Sigmoid colon (tissue), 7 donors: Measurements from ENCODE around the gene ADAMTS14. TPM values are rescaled to one million over a fixed set of nuclear protein-coding genes. Genes with fewer than 3 reads are reported as not detected.

ENCODE experiments used
- DNase-seq: peaks from one replicate; pipeline ENCODE4 v3.0.0-alpha.2; 2019
- H3K27ac ChIP-seq, 4 donors: fragments of 200-600 bp; sonication (generic); one replicate each; pipeline ENCODE4 v1.5.1; 2016 to 2019; ENCODE audit warnings: mild to moderate bottlenecking in 1 of 4
- H3K27me3 ChIP-seq, 3 donors: fragments of 200-600 bp; sonication (generic); one replicate each; pipeline ENCODE4 v1.5.1; 2019; ENCODE audit warnings: mild to moderate bottlenecking in 1 of 3
- H3K36me3 ChIP-seq, 4 donors: fragments of 200-600 bp; sonication (generic); one replicate each; pipeline ENCODE4 v1.5.1; 2016 to 2019
- H3K4me1 ChIP-seq, 4 donors: fragments of 200-600 bp; sonication (generic); one replicate each; pipeline ENCODE4 v1.5.1; 2017 to 2019
- H3K4me3 ChIP-seq, 4 donors: fragments of 200-600 bp; sonication (generic); one replicate each; pipeline ENCODE4 v1.5.1; 2017 to 2019; ENCODE audit warnings: mild to moderate bottlenecking in 2 of 4, moderate library complexity in 1 of 4
- H3K9me3 ChIP-seq, 4 donors: fragments of 200-600 bp in 3 of 4; sonication (generic) in 3 of 4; one replicate each; pipeline versions ENCODE4 v1.5.1 to v1.6.1; 2013 to 2019
- EP300 ChIP-seq, 4 donors: sonication (generic); formaldehyde crosslinking; IDR thresholded peaks; one replicate each; pipeline ENCODE4 v1.6.1; 2017; ENCODE audit warnings: antibody characterized with exemption in 4 of 4
- POLR2A ChIP-seq, 2 donors: fragments of 450-650 bp; IDR thresholded peaks; one replicate each; pipeline ENCODE4 v1.6.1; 2016; ENCODE audit warnings: antibody characterized with exemption in 2 of 2, mild to moderate bottlenecking in 2 of 2, moderate library complexity in 2 of 2
- POLR2AphosphoS5 ChIP-seq, 4 donors: sonication (generic); formaldehyde crosslinking; IDR thresholded peaks; one replicate each; pipeline ENCODE4 v1.6.1; 2017; ENCODE audit warnings: antibody characterized with exemption in 4 of 4
- WGBS, 2 donors: extraction: QIAGEN DNeasy Blood & Tissue Kit; methylation state at CpG; one replicate each; pipeline ENCODE4 v1.1.7; 2013; 5-methylcytosine and 5-hydroxymethylcytosine counted together
- intact Hi-C: fragments of 100-400 bp; cut with DNase I; formaldehyde crosslinking; loops from one replicate; pipeline ENCODE4 v1.15.1; 2023
- polyA plus RNA-seq, 3 donors: library from polyadenylated mRNA; stranded (reverse); fragments of 200-250 nt; gene quantifications; one replicate each; pipeline ENCODE4 v1.2.3, GENCODE V29; 2013
- total RNA-seq, 4 donors: library from RNA; depleted of rRNA; stranded (reverse); fragments of >200 nt; gene quantifications; one replicate each; pipeline ENCODE4 v1.1.0, GENCODE V29; 2016
- TF ChIP-seq, protein P1 (sequence below), 4 experiments: fragments of 450-650 bp in 3 of 4; fragments of 200-600 bp in 1 of 4; IDR thresholded peaks; one replicate each; pipeline ENCODE4 v1.5.1; 2016 to 2019; ENCODE audit warnings: antibody characterized with exemption in 4 of 4, mild to moderate bottlenecking in 3 of 4, moderate library complexity in 2 of 4
- donor health status: healthy with polysubstance abuse.
- donor health status: Bipolar disorder and iron deficiency.
- donor health status: healthy.

Gene ADAMTS14
- total and polyA plus RNA-seq, 7 donors: under 0.01 to 1.1 (median 0.50) TPM; not detected in 1

DNA sequence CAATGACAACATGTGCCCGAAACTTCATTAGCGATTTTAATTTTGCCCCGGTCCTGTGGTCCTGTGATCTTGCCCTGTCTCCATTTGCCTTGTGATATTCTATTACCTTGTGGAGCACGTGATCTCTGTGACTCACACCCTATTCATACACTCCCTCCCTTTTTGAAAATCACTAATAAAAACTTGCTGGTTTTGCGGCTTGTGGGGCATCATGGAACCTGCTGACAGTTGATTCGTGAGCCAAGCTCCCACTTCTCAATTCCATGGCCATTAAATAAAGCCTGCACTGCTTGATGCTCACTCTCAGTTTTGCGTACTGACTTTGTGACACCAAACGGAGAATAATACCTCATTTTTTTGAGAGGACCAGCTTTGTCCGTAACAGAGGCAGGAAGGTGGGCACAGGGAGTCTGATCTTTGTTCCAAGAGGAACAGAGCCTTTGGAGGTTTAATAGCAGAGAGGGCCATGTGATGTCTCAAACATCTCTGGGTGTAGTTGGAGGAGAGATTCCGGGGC, 3.8 kb upstream of the ADAMTS14 start:
- TF ChIP-seq POLR2AphosphoS5 (IDR thresholded peaks at IDR 0.05): no peak
- no peak for TF ChIP-seq EP300 (IDR thresholded peaks at IDR 0.05)
- no peak for TF ChIP-seq POLR2A (IDR thresholded peaks at IDR 0.05)
- TF ChIP-seq, protein P1, sequence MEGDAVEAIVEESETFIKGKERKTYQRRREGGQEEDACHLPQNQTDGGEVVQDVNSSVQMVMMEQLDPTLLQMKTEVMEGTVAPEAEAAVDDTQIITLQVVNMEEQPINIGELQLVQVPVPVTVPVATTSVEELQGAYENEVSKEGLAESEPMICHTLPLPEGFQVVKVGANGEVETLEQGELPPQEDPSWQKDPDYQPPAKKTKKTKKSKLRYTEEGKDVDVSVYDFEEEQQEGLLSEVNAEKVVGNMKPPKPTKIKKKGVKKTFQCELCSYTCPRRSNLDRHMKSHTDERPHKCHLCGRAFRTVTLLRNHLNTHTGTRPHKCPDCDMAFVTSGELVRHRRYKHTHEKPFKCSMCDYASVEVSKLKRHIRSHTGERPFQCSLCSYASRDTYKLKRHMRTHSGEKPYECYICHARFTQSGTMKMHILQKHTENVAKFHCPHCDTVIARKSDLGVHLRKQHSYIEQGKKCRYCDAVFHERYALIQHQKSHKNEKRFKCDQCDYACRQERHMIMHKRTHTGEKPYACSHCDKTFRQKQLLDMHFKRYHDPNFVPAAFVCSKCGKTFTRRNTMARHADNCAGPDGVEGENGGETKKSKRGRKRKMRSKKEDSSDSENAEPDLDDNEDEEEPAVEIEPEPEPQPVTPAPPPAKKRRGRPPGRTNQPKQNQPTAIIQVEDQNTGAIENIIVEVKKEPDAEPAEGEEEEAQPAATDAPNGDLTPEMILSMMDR (IDR thresholded peaks at IDR 0.05): no peak
- Histone ChIP-seq H3K4me1 (peaks cover 0 to 28% (median 21%) of the 10 kb centered on the region in 4 donors), H3K27ac (no peak overlapping the region), H3K36me3 (no peaks in the 10 kb centered on the region), H3K4me3 (no peak overlapping the region), H3K9me3 (no peaks in the 10 kb centered on the region), H3K27me3 (peaks cover 0 to 18% (median 0%) of the 10 kb centered on the region in 3 donors)
- intact Hi-C loops: loop anchor here (2.0 kb wide), 1 partner anchor 60 kb away; no protein-coding TSS in a partner anchor
- no peak for DNase-seq
- 86 to 93% methylated on average over 10 of the region's 10 CpGs for WGBS, 2 donors

DNA sequence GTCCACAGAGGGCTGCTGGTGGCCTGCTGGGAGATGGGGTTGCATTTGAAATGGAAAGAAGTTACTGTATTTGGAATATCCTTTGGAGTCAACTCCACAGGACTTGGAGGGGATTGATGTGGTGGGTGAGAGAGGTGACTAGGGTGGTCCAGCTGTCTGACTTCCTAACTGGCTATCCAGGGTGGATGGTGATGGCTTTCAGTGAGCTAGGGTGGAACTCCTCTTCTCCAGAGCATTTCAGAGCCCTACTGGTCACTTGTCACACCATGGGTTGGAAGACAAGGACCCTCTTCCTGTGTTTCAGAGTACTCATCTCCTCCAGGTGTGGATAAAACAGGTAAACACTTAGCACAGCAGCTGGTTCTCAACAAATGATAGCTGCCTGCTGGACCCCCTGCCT, 3.3 kb upstream of the ADAMTS14 start:
- Histone ChIP-seq H3K4me1 (peaks cover 0 to 31% (median 26%) of the 10 kb centered on the region in 4 donors), H3K4me3 (no peak overlapping the region), H3K27ac (no peak overlapping the region), H3K36me3 (no peaks in the 10 kb centered on the region), H3K9me3 (no peaks in the 10 kb centered on the region), H3K27me3 (peaks cover 0 to 20% (median 0%) of the 10 kb centered on the region in 3 donors)
- intact Hi-C loops: loop anchor here (2.0 kb wide), 1 partner anchor 60 kb away; no protein-coding TSS in a partner anchor
- TF ChIP-seq POLR2A (IDR thresholded peaks at IDR 0.05) (no peak), POLR2AphosphoS5 (IDR thresholded peaks at IDR 0.05) (no peak), EP300 (IDR thresholded peaks at IDR 0.05) (no peak)
- TF ChIP-seq, protein P1 (IDR thresholded peaks at IDR 0.05): no peak
- no peak for DNase-seq

DNA sequence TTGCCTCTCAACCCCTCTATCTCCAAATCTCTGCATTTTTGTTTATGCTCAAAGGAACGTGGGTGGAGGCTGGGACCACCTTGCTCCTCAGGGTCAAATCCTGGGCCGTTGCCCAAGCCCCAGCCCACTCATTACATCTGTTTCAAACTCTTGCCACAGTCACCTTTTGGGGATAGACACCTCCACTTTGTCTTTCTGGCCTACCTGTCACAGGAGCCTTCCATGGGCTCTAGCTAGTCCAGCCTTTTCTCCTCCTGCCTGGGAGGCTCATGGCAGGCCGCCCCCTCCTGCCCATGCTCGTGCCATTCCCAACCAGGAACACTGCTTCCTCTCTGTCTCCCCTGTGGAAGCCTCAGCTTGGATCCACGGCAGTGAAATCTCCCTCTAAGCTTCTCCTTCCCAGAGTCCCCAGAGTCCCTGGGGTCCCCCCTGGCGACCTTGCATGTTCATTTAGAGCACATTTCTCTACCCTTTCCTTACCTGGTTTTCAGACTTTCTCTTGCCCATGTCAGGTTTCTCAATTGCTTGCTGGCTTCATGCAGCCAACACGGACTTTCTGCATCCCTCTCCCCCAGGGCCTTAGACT, 2.5 kb upstream of the ADAMTS14 start:
- no peak overlapping the region for H3K27ac ChIP-seq
- H3K9me3 ChIP-seq: no peaks in the 10 kb centered on the region
- TF ChIP-seq, protein P1 (IDR thresholded peaks at IDR 0.05): no peak
- no peak for TF ChIP-seq POLR2AphosphoS5 (IDR thresholded peaks at IDR 0.05)
- TF ChIP-seq EP300 (IDR thresholded peaks at IDR 0.05): no peak
- no peak for TF ChIP-seq POLR2A (IDR thresholded peaks at IDR 0.05)
- no peaks in the 10 kb centered on the region for H3K36me3 ChIP-seq
- peaks cover 0 to 28% (median 0%) of the 10 kb centered on the region in 3 donors for H3K27me3 ChIP-seq
- intact Hi-C loops: loop anchor here (2.0 kb wide), 1 partner anchor 59 kb away; no protein-coding TSS in a partner anchor
- H3K4me3 ChIP-seq: no peak overlapping the region
- H3K4me1 ChIP-seq: peaks cover 0 to 26% (median 23%) of the 10 kb centered on the region in 4 donors
- DNase-seq: no peak
- WGBS, 2 donors: 68 to 81% methylated on average over 7 of the region's 7 CpGs

DNA sequence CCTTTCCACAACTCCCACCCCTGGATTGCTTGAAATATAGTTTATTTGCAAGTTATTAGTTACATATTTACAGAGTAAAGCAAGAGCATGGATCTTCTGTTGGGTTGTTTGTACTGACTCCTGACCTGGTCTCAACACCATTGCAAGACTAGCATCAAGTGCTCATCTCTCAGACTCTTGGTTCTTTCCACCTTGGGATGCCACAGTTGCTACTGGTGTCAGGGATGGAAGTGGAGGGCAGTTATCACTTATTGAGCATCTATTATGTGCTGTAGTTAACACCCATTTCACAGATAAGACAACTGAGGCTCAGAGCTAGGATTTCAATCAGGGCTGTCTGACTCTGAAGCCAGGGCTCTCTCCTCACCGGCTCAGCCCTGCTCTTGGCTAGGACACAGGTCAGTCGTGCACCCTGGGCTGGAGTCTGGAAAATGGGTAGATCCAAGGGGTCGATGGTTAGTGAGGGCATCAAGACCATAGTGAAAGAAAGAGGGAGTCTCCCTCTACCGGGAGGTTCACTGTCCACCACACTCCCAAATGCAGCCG, 614 bp upstream of the ADAMTS14 start:
- Histone ChIP-seq H3K4me1 (peaks cover 0 to 24% (median 21%) of the 10 kb centered on the region in 4 donors), H3K9me3 (no peaks in the 10 kb centered on the region), H3K27ac (no peak overlapping the region), H3K4me3 (peak overlapping the region in 3 of 4 donors; percentile 26 to 49 (median 38)), H3K27me3 (peaks cover 0 to 30% (median 0%) of the 10 kb centered on the region in 3 donors), H3K36me3 (no peaks in the 10 kb centered on the region)
- intact Hi-C loops: no loop called here
- TF ChIP-seq POLR2A (IDR thresholded peaks at IDR 0.05): no peak
- TF ChIP-seq, protein P1 (IDR thresholded peaks at IDR 0.05): no peak
- TF ChIP-seq POLR2AphosphoS5 (IDR thresholded peaks at IDR 0.05): no peak
- TF ChIP-seq EP300 (IDR thresholded peaks at IDR 0.05): no peak
- DNase-seq: no peak
- whole genome bisulfite sequencing, 2 donors: 18 to 27% methylated on average over 5 of the region's 5 CpGs
